HG03565 (cell line): Measurements from ENCODE around the gene ADAT1.

Source experiments
- ATAC-seq: cut with Tn5 transposase; IDR thresholded peaks from one replicate; pipeline ENCODE4 v1.9.1; 2021; ENCODE audit warnings: mild to moderate bottlenecking, moderate library complexity; ENCODE audit not compliant: unreplicated experiment

ADAT1 gene

DNA sequence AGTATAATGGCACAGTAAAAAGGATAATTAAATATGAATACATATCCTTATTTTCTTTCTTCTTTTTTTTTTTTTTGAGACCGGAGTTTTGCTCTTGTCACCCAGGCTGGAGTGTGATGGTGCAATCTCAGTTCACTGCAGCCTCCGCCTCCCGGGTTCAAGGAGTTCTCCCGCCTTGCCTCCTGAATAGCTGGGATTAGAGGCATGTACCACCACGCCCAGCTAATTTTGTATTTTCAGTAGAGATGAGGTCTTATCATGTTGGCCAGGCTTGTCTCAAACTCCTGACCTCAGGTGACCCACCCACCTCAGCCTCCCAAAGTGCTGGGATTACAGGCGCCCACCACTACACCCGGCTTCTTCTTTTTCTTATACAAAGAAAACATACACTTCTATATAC lies 44.9 kb downstream of the ADAT1 start:
- no peak for ATAC-seq

- ATAC-seq, result peak; percentile 54
Observed at GRCh38 chr16:75576384-75576811, 46.7 kb downstream of the ADAT1 start.

DNA sequence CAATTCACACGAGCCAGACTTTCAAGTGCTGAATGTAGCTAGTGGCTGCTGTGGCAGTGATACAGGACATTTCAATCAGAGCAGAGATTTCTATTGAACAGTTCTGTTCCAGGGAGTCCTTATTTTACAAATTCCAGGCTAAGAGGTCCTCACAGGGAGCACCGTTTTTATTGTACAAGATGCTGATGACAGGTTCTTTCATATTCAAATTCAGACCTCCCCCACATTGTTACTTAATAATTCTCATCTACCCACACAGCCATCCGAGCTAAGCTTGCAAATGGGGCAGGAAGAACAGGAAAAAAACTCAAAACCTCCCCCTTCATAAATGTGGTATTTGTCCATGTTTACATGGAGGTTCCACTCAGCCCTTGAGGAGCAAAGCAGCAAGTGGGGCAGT lies 47.1 kb downstream of the ADAT1 start:
- ATAC-seq, result no peak

GRCh38 chr16:75573955-75574354 lies 49.1 kb downstream of the ADAT1 start:
- no peak for ATAC-seq

DNA sequence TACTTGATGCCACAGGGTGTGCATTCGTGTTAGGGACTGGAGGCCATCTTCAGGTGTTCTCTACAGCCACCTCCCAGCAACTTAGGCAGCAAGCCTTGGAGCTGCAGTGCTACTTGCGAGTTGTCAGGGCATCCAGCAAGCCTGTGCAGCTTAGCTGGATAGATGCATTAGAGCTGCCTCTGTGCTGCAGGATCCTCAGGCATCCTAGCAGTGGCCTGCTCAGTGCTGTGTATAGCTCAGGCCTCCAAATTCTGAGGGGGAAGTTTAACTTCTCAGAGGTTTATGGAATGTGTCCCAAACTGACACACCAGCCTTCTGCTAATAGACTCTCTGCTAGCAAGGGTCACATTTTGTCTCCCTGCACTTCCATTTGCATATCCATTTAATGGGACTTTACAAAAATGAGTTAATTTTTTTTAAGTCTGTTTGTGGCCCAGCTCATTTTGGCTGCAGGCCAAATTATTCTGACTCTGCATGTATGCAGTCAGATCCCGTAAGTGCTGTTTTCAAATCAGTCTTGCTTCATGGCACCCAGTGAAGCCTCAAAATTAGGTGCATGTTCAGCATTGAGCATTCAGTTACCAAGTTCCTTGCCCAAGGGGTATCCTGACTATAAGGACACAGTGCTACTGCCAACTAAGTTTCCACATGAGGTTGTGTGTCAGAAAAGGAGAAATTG lies 50.1 kb downstream of the ADAT1 start:
- no peak for ATAC-seq

- no peak for ATAC-seq
Observed at GRCh38 chr16:75570396-75571065, 52.5 kb downstream of the ADAT1 start.

GRCh38 chr16:75567911-75568310 lies 55.2 kb downstream of the ADAT1 start:
- ATAC-seq, result no peak

- no peak for ATAC-seq
Observed at GRCh38 chr16:75566758-75567255, 56.3 kb downstream of the ADAT1 start.

- ATAC-seq, result peak; percentile 42
Observed at GRCh38 chr16:75566040-75566757, 56.9 kb downstream of the ADAT1 start, which contains the start of gene GABARAPL2. Gene GABARAPL2 (plus strand): TSS chr16:75566379. CDS start chr16:75566487, 108 bp downstream.

DNA sequence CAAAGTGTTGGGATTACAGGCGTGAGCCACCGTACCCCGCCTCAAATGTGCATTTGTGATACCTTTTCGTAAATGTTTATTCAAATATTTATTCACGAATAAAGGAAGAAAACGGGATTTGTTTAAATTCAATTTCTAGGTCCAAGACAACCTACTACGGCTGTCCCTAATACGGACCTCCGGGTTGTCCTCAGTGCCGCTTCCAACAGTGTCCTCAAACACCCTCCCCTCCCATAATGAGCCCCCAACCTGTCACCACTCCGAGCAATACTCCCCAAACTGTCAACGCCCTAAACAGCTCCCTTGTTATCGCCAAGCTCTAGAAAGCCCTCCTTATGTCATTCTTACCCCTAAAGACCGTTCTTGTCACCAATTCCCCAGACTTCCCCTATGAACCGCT lies 57.4 kb downstream of the ADAT1 start:
- ATAC-seq, result no peak

- no peak for ATAC-seq
Observed at GRCh38 chr16:75559564-75560372, 63.3 kb downstream of the ADAT1 start.

DNA sequence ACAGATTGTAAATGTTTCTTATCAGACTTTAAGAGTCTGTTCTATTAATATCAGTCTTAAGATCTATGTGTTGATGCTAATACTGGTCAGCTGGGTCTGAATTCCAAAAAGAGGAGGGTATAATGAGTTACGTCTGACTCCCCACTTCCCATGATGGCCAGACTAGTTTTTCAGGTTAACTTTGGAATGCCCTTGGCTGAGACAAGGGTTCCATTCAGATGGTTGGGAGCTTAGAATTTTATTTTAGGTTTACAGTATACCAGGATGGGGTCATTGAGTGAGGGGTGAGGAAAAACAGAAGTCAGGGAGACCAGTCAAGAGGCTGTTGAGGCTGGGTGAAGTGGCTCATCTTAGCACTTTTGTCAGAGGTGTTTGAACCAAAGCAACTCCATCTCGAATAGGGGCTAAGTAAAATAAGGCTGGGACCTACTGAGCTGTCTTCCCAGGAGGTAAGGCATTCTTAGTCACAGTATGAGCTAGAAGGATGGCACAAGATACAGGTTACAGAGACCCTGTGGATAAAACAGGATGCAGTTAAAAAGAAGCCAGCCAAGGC lies 64.2 kb downstream of the ADAT1 start:
- no peak for ATAC-seq

- no peak for ATAC-seq
Observed at GRCh38 chr16:75556431-75556950, 66.6 kb downstream of the ADAT1 start.

- peak; percentile 93 for ATAC-seq
Observed at GRCh38 chr16:75555707-75556430, 67.2 kb downstream of the ADAT1 start, which contains the start of gene TMEM231. Gene TMEM231 (minus strand): TSS chr16:75556252. CDS start chr16:75556209, 43 bp downstream.

- peak; percentile 21 for ATAC-seq
Observed at GRCh38 chr16:75555213-75555706, 67.8 kb downstream of the ADAT1 start.

GRCh38 chr16:75552951-75553350 lies 70.1 kb downstream of the ADAT1 start:
- ATAC-seq, result no peak

- peak; percentile 61 for ATAC-seq
Observed at GRCh38 chr16:75550211-75550662, 72.8 kb downstream of the ADAT1 start.
